NCI-H460 (cell line): ENCODE measurements around the gene FYN. TPM values are rescaled to one million over a fixed set of nuclear protein-coding genes. Genes with fewer than 3 reads are reported as not detected.
"Not testable (repeated sequence)": the region's sequence is repeated elsewhere in the genome, so short reads cannot be mapped to it uniquely, and the experiment has no call there.

Experiments
- DNase-seq: peaks from one replicate; pipeline ENCODE4 v3.0.0-alpha.2; 2016; ENCODE audit warnings: low read depth; ENCODE audit errors: extremely low read depth
- total RNA-seq: library from RNA; depleted of rRNA; stranded (reverse); fragments of >200 nt; shearing (Covaris generic); gene quantifications from 2 replicates; pipeline ENCODE4 v1.2.3, GENCODE V29; 2014

The FYN gene
- total RNA-seq, 1 experiment from 2014 or later: 1.1 TPM

DNA sequence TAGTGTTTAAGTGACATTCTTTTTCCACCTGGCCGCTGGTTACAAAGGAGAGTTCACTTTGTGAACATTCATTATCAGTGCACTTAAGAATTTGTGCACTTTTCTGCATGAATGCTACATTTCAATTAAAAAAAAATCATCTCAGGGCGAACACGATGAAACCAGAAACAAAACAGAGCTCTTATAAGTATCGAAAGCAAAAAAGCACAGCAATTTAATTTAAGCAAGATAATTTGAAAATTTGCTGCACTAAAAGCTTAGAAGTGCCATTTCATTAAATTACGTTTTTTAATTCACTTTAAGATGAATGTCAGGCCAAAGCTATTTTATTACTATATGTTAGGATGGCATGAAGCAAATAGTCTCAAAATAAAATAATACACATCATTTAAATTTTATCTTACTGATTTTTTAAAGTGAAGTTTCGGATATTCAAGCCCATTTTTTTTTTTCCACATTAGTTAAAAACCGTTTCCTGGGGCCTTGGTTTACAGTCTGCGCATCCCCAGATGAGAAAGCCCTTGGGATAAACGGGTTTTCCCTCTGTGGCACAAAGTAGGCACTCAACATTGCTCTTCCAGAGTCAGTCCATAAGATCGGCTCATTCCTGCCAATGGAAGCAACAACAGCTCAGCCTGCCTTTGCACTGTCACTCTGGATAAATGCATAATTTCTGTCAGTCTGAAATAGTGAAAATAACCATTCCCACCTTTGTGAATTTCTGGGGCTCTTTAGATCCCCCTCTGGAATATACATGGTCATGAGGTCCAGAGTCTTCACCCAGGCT, 80.1 kb downstream of the FYN start:
- DNase-seq: no peak

DNA sequence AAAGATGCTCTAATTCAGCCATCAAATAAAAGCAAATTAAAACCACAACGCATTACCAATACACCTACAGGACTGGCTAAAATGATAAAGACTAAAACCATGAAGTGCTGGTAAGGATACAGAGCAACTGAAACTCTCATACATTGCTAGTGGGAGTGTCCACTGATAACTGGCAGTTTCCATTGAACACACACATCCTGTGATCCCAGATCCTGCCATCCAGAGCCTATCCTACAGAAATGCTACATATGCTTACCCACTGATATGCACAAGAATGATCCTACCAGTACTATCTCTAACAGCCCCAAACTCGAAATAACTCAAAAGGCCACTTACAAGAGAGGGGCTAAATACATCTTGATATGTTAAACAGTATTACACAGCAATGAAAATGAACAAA, 81.0 kb downstream of the FYN start:
- DNase-seq: no peak

DNA sequence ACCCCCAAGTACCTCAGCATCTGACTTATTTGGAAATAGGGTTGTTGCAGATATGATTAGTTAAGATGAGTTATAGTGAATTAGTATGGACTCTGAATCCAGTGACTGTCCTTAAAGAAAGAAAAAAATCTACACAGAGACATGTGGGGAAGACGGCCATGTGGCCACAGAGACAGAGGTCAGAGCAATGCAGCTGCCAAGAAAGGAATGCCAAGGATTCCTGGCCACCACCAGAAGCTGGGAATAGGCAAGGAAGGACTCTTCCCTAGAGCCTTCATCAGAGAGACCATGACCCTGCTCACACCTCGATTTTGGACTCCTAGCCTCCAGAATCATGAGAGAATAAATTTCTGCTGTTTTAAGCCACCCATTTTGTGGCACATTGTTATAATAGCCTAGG, 81.8 kb downstream of the FYN start:
- DNase-seq: no peak

DNA sequence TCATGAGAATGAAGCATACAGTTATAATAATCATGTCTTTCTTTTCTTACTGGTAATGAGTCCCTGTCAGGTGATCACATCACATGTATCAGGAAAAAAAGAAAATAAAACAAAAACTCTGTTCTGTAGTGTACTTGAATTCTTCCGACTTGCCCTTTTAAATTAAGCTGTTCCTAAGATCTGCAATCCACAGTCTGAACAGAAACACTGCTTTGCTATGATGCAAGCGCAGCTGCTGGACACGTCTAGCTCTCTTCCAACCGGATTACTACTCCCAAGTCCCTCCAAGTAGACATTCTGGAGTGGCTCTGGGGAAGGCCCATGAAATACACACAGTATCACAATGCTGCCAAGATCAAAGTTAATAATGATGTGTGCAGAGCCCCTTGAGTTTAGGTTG, 83.7 kb downstream of the FYN start:
- DNase-seq: no peak

DNA sequence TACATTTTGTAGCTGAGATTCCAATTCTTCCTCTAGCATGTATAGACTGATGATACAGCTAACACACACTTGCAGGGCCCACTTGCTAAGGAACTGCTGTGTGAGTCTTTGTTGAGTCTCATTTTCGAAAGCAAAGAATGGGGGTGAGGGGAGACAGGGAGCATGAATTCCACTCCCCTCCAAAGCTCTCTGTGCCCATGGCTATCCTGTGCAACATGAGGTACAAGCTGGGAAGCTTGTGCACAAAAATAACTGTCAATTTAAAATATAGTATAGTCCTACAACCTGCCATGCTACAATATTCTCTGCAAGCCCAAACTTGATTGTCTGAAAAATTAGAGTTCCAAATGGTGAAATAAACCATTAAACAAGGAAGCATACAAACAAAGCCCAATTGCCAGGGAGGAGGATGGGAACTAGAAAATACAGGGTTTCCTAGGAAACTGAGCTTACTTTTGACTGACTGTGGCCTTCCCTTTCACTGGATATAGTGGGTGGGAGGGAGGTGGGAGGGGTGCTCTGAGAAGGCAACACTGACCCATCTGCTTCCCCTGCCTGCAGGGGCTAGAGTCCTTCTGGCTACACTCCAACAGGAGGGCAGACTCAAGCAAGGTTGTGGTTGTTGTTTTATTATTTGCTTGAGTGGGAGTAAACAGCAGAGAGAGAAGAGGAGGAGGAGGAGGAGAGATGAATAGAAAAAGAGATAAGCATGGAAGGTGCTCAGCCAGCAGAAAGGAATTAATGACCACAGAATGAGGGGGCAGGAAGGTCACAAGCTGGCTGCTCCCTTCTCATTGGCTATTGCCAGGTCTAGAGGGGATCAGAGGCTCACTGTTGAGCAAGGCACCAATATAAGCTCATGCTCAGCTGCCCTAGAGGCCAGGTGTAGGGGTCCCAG, 84.6 kb downstream of the FYN start:
- DNase-seq: no peak

DNA sequence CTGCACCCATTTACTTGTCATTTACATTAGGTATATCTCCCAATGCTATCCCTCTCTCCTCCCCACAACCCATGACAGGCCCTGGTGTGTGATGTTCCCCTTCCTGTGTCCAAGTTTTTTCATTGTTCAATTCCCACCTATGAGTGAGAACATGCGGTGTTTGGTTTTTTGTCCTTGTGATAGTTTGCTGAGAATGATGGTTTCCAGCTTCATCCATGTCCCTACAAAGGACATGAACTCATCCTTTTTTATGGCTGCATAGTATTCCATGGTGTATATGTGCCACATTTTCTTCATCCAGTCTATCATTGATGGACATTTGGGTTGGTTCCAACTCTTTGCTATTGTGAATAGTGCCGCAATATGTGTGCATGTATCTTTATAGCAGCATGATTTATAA, 87.1 kb downstream of the FYN start:
- not testable (repeated sequence) for DNase-seq

DNA sequence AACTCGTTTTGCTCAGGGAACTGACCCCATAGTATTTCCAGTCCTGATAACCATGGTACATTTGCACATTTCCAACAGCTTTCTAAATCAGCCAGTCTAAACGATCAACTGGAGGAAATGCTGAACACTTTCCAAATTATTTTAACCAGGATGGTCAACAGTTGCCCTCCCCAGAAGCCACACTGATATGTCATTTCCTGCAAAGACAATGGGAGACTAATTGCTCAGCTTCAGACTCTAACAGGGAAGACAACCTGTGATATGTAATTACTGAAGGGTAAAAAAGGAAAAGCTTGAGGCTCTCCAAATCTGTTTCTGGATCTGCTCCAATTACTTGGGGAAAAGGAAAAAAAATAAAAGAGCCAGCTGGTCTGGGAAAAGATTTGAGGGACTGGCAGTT, 88.8 kb downstream of the FYN start:
- no peak for DNase-seq

DNA sequence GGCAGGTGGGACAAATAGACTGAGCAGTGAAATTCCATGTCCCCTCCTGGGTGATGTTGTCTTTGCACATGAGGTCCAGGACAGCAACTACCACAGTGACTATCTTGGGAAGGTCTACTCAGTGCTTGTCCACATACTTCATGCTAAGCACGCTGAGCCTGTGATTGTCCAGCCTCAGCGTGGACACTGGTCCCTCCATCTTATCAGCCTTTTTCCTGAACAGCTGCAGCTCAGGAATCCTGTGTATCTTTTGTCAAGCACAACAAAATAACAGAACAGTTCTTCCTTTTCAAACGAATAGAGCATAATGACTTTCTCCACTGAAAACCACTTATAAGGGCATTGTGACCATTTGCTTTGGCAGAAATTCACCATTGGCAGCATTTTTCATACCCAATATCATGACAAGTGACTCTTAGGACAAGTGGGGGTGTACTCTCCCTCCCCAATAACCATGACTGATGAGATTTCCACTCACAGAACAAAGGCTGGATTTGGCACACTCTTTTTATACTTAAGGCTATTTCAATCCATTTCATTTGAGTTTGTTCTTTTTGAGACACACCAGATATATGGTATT, 90.3 kb downstream of the FYN start:
- DNase-seq: no peak

DNA sequence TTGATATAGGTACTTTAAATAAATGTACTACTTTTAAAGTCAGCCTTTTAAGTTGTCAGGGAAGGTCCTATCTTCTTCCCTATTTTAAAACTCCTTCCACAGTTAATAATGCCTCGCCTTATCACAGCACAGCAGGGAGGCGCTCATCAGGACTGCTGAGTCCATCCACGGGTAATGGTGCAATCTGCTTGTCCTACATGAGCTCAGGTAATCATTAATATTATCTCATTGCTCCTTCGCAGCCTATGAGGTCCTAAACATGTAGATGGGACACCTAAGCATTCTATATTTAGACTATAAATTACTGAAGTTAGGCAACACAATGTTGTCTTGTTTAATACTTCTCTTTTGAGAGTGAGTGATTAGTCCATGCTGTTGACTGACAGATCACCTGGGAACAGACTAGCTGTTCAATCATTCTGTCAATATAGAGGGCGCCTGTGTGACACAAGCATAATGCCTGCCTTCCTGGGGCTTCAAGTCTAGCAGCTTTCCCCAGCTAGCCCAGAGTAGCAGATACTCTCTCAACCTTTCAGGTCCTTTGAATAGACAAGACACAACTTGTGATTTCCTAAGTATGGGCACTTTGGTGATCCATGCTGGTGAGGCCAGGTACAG, 91.0 kb downstream of the FYN start:
- DNase-seq: no peak

DNA sequence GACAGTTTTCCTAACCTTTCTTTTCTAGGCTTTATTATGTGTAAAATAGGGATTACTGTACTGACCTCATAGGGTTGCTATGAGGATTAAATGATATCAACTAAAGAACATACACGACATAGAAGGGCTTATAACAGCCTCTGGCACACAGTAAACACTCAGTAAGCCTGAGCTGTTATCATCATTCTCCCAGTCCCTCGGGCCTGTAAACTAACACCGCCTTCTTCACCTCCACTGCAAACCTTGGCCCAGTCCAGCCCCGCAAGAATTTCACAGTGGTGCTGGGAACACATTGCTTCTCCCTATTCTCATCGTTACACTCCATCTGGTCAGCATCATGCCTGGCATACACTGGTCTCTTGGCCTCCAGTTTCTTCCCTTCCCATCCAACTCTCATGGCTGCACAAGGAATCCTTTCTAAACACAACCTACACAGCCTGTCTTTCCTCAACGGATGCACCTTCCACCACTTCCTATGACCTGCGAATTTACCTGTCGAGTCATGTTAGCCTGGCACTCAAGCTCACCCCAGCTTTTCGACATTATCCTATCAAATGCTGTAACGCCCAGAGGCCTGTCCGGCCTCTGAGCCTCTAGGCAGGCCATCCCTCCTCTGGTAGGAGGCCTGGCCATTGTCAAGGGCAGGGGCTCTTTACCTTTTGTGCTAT, 92.1 kb downstream of the FYN start:
- DNase-seq: no peak

DNA sequence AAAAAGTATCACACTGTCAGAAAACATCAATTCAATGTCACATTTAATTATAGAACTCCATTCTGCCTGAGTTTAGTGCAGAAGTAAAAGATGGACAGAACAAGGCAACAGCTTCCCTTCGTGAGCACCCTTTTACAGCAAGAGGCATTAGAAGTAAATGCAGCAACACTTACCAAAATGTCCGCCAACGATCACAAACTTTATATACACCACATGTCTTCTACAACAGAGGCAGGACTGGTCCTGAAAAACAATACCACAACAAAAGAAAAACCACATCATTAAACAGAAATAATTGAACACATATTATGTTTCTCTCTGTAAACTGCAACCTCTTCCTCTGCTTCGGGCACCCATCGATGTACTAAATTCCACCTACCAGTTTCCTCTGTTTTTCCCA, 92.9 kb downstream of the FYN start:
- no peak for DNase-seq

DNA sequence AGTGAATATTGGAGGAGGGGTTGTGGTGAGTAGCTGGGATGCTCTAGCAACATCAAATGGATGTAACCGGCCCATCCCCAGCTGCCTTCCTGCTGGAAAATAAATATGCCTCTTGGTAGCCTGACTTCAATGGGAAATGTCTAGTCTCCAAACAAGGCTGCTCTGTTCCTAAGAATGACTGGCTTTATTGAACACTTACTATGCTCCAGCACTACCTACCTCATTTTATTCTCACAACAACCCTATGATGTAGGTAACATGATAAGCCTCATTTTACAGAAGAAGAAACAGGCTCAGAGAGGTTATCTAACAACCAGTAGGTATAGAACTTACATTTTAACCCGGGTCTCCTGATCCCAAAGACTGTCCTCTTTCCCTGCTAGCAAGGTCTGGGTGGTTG, 93.6 kb downstream of the FYN start:
- DNase-seq: no peak

DNA sequence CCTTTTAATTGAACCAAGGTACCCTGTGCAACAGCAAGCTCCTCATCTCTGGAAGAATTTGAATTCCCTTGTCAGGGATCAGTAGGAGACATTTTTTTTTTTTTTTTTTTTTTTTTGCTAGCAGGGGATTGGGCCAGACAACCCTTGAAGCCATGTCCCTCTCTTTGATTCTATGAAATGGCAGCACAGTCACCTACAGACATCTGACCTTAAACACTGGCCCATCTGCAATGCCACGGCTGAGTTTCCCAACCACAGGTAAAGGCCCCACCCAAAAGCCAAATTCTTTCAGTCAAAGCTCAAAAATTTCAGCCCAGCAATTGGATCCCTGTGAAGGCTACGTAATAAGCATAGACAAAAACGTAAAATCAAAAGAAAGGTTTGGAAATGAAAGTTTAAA, 94.2 kb downstream of the FYN start:
- DNase-seq: no peak

DNA sequence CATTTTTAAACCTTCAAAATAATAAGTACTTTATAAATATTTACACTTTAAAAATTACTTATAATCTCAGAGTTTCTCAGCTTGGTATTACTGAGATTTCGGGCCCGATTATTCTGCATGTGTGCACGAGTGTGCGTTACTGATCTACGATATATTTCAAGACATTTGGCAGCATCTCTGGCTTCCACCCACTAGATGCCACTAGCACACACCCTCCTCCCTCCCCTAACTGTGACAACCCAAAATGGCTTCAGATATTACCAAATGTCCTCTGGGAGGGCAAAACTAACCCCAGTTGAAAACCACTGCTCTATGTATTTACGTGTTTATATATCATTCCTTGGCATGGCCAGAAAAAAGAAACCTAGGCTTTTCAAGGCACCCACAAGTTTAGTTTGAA, 95.9 kb downstream of the FYN start:
- DNase-seq: no peak

DNA sequence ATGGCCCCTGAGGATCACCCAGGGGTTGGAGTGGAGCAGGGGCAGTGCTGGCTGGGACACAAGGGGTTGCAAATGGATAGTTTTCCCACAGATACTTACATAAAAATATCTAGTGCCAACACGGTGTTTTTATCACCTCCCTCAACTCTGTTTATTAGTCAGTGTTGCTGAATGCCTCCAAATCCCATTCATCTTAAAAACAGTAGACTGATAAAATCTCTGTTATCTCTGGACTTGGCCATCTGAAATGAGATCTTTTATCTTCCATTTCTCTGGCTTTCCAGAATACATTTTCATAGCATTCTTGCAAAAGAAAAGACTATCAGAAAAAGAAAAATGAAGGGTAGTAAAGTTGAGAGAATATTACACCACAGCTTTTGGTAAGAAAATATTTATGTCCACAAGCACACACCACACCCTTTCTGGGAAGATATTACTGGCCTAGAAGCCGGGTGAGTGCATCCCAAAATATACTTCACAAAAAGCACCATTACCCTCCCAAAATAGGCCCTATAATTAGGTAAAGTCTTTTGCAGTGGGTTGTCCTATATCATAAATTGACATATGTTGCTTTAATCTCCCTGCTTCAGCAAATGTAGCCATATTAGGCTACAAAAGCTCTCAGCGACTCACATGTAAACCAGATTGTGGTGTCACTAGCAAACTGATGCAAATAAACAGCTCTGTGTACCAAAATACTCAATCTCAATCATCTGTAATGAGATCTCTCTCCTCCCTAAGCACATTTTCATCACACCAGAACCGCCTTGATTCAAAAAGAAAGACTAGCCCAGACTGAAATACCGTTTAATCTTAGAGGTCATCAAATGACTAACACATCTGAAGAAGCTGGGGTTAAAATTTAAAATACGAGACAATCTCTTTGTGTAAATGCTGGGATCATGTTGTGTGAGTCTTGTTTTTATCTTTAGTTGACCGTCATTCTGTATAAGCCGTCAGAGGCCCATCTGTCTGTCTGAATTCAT, 96.7 kb downstream of the FYN start:
- DNase-seq: no peak

DNA sequence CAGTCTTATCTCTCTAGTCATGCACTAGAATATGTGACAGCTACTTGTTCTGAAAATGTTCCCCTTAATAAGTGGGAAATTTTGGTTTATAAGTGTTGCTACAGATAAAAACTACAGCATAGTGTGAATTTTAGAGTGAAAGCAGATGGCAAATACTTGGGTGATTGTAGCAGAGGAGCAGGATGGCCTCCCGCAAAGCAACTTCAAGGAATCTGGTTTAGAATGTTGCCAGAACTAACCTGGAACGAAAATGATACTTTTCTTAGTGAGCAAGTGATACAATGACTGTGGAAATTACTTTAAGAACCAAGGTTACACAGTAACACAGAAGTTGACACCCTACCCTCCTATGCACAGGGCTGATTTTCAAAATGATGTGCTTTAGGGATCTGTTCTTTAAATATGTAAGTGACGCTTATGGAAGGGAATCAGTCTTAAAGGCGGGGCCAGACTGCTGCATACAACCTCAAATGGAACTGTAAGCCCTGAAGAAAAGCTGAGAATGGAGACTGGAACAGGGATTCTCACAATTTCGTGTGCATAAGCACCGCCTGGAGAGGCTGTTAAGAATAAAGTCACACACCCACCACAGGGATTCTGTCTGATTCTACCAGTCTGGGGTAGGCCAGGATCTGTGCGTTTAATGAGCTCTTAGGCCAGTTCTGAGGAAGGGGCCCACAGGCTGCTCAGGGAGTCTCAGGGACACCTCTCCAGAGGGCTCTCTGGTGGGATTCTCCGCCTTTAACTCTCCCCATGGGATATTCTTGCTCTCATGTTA, 97.9 kb downstream of the FYN start:
- no peak for DNase-seq

DNA sequence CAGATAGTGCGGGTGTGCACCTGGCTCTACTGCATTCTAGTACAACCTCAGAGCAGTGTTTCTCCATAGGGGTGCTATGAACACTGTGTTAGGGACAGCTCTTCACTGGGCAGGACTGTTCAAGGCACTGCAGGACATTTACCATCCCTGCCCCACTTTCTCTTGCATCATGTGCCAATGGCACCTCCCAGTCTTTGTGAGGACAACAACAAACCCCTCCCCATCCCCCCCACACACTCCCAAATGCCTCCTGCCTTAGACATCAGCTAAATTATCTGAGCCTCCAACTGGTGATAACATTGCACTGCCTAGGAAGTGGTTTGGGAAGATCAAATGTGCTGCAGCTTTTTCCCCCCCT, 98.9 kb downstream of the FYN start:
- DNase-seq: no peak

DNA sequence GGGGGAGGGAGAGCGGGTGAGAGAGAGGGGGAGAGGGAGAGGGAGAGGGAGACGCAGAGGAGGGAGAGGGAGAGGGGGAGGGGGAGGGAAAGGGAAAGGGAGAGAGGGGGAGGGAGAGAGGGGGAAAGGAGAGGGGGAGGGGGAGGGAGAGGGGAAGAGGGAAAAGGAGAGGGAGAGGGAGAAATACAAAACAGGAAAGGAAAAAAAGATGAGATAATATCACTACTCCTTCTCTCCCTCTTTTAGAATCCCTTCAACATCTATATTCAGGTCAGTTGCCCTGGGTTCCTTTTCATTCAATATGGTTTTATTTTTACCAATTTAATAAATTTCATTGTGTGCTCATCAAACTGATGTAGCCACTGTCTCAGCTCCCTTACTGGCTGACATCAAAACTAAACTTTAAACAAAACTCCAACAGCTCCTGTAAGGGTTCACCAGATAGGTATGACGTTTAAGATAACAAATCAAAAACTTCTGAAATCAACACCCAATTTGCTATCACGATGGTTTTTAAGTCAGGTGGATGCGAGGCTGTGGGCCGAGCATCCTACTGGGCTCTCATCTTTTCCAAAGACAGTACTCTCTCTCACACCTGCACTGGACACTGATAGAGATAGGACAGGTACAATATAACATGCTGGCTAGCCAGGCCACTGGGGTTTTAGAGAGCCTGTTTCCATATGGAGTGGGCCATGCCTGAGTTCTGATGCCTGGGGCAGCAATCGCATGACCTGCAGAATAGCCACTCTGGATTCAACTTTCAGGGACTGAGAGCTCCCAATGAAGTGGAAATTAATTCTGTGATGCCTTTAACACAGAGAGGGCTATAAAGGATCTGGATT, 99.5 kb downstream of the FYN start:
- DNase-seq: no peak
